HUES64 (cell line): Measurements from ENCODE around the gene FOSL1.

ENCODE experiments used
- H3K27ac ChIP-seq: 2 replicates; pipeline ENCODE4 v1.7.0; 2013; ENCODE audit warnings: low read depth, low read length, inconsistent platforms
- H3K27me3 ChIP-seq: 2 replicates; pipeline ENCODE4 v1.6.1; 2013; ENCODE audit warnings: mild to moderate bottlenecking, low read length; ENCODE audit not compliant: insufficient read depth
- H3K36me3 ChIP-seq: 2 replicates; pipeline ENCODE4 v1.6.1; 2013; ENCODE audit warnings: mild to moderate bottlenecking, low read length; ENCODE audit not compliant: insufficient read depth
- H3K4me1 ChIP-seq: 2 replicates; pipeline ENCODE4 v1.6.1; 2013; ENCODE audit warnings: mild to moderate bottlenecking, low read length, moderate library complexity; ENCODE audit not compliant: insufficient read depth
- H3K4me3 ChIP-seq: 2 replicates; pipeline ENCODE4 v1.5.1; 2013; ENCODE audit warnings: mild to moderate bottlenecking, low read length, moderate library complexity
- H3K9ac ChIP-seq: 2 replicates; pipeline ENCODE4 v1.6.1; 2013; ENCODE audit warnings: mild to moderate bottlenecking, low read depth, low read length
- H3K9me3 ChIP-seq: 2 replicates; pipeline ENCODE4 v1.6.1; 2013; ENCODE audit warnings: low read depth, low read length; ENCODE audit not compliant: insufficient read depth
- WGBS: fragments of 150-250, 120-280 bp; methylation state at CpG from one replicate; pipeline ENCODE4 v1.1.7; 2013; ENCODE audit warnings: missing lambda C conversion rate; 5-methylcytosine and 5-hydroxymethylcytosine counted together

The FOSL1 gene

DNA sequence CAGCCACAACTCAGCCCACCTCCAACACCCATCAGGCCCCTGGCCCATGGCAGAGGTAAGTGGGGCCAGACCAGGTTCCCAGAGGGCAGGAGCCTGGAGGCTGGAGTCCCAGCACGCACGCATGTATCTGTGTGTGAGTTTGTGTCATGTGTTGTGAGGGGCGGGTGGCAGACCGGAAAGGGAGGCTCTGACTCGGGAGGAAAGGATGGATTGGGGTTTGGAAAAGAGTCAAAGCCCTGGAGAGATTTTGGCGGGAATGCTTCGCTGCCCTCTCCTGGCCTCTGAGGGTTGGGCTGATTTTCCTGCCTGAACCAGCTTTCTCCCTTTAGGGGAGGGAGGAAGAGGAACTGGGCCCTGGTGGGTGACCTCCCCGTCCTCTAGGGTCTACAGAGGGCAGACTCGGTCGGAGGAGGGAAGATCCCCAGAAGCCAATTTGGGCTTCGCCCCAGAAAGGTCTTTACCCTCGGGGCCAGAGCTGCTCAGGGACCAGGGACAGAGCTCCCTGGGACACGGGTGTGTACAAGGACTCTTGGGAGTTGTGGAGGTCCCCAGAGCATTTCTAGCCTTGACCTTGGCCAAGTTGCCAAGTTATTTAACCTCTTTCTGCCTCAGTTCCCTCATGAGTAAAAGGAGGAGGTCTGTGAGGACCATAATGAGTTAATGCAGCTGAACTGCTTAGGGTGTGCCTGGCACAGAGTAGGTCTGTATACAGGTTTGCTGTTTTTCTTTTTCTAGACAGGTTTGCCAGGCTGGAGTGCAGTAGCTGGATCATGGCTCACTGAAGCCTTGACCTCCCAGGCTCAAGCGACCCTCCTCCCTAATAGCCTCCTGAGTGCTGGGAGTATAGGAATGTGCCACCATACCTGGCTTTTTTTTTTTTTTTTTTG lies 11.7 kb upstream of the FOSL1 start:
- WGBS: 40% methylated on average over 13 of the region's 14 CpGs
- Histone ChIP-seq H3K9ac (no peak overlapping the region), H3K9me3 (no peaks in the 10 kb centered on the region), H3K27ac (no peak overlapping the region), H3K4me3 (no peak overlapping the region), H3K27me3 (peaks cover 8% of the 10 kb centered on the region; the same call in 1 of the 2 replicates), H3K36me3 (no peaks in the 10 kb centered on the region), H3K4me1 (peaks cover 7% of the 10 kb centered on the region)

GRCh38 chr11:65907878-65908277 lies 7.7 kb upstream of the FOSL1 start:
- no peak overlapping the region for H3K27ac ChIP-seq
- H3K27me3 ChIP-seq: peaks cover 28% of the 10 kb centered on the region
- H3K9me3 ChIP-seq: no peaks in the 10 kb centered on the region
- WGBS: 91% methylated on average over 6 of the region's 6 CpGs
- no peak overlapping the region for H3K4me3 ChIP-seq
- H3K4me1 ChIP-seq: peaks cover 7% of the 10 kb centered on the region; the same call in 1 of the 2 replicates
- no peak overlapping the region for H3K9ac ChIP-seq
- no peaks in the 10 kb centered on the region for H3K36me3 ChIP-seq

DNA sequence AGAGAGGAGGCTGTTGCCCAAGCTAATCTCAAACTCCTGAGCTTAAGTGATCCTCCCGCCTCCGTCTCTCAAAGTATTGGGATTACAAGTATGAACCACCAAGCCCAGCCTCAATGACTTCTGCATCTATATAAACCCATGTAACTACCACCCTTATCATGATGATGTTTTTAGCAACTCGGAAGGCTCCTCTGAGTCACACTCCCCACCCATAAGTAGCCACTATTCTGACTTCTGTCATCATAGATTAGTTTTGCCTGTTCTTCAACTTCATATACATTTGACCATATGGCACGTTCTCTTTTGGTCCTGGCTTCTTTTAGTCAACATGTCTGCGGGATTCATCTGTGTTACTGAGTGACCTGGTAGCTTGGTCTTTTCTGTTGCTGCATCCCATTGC lies 6.4 kb upstream of the FOSL1 start:
- WGBS: 89% methylated on average over 5 of the region's 5 CpGs
- H3K36me3 ChIP-seq: no peaks in the 10 kb centered on the region
- peaks cover 8% of the 10 kb centered on the region; the same call in 1 of the 2 replicates for H3K4me1 ChIP-seq
- H3K9me3 ChIP-seq: no peaks in the 10 kb centered on the region
- H3K9ac ChIP-seq: no peak overlapping the region
- H3K27me3 ChIP-seq: peaks cover 39% of the 10 kb centered on the region
- no peak overlapping the region for H3K27ac ChIP-seq
- no peak overlapping the region for H3K4me3 ChIP-seq

- H3K27ac ChIP-seq: no peak overlapping the region
- no peaks in the 10 kb centered on the region for H3K36me3 ChIP-seq
- no peak overlapping the region for H3K4me3 ChIP-seq
These were observed 3.5 kb upstream of the FOSL1 start for GRCh38 chr11:65903715-65904114.

DNA sequence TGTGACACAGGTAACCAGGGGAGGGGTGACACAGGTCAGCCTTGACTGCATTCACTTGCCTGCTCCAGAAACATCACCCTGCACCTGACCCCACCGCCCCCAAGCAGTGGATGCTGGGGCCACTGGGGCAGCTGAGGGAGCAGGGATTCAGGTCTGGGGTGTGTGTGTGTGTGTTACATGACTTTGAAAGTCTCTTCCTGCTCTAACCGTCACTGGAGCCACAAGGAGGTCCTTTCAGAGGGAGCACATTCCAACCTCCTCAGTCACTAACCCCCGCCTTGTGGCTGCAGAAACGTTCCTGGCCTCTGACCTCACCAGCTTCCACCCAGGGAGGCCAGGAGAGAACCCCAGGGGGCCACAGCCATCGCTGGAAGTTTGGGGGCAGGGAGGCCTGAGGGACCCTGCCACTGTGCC lies 2.9 kb upstream of the FOSL1 start:
- H3K4me1 ChIP-seq: peaks cover 12% of the 10 kb centered on the region; the same call in 1 of the 2 replicates
- H3K9ac ChIP-seq: no peak overlapping the region
- no peak overlapping the region for H3K4me3 ChIP-seq
- no peaks in the 10 kb centered on the region for H3K36me3 ChIP-seq
- H3K27ac ChIP-seq: no peak overlapping the region; the same call in 1 of the 2 replicates
- peaks cover 69% of the 10 kb centered on the region for H3K27me3 ChIP-seq
- WGBS: 13% methylated on average over 5 of the region's 5 CpGs
- H3K9me3 ChIP-seq: no peaks in the 10 kb centered on the region

More at GRCh38 chr11:65903715-65904114, 3.5 kb upstream of the FOSL1 start:
- WGBS: 76% methylated on average over 8 of the region's 8 CpGs
- peaks cover 67% of the 10 kb centered on the region for H3K27me3 ChIP-seq
- no peak overlapping the region for H3K9ac ChIP-seq
- no peaks in the 10 kb centered on the region for H3K9me3 ChIP-seq
- peaks cover 8% of the 10 kb centered on the region; the same call in 1 of the 2 replicates for H3K4me1 ChIP-seq

GRCh38 chr11:65900899-65901180 lies 652 bp upstream of the FOSL1 start:
- 67% methylated on average over 8 of the region's 11 CpGs for WGBS
- H3K9ac ChIP-seq: no peak overlapping the region
- H3K9me3 ChIP-seq: no peaks in the 10 kb centered on the region
- H3K4me3 ChIP-seq: peak overlapping the region; percentile 69
- H3K27me3 ChIP-seq: peaks cover 62% of the 10 kb centered on the region
- H3K4me1 ChIP-seq: peaks cover 12% of the 10 kb centered on the region; the same call in 1 of the 2 replicates
- no peaks in the 10 kb centered on the region for H3K36me3 ChIP-seq
- no peak overlapping the region; the same call in 1 of the 2 replicates for H3K27ac ChIP-seq

DNA sequence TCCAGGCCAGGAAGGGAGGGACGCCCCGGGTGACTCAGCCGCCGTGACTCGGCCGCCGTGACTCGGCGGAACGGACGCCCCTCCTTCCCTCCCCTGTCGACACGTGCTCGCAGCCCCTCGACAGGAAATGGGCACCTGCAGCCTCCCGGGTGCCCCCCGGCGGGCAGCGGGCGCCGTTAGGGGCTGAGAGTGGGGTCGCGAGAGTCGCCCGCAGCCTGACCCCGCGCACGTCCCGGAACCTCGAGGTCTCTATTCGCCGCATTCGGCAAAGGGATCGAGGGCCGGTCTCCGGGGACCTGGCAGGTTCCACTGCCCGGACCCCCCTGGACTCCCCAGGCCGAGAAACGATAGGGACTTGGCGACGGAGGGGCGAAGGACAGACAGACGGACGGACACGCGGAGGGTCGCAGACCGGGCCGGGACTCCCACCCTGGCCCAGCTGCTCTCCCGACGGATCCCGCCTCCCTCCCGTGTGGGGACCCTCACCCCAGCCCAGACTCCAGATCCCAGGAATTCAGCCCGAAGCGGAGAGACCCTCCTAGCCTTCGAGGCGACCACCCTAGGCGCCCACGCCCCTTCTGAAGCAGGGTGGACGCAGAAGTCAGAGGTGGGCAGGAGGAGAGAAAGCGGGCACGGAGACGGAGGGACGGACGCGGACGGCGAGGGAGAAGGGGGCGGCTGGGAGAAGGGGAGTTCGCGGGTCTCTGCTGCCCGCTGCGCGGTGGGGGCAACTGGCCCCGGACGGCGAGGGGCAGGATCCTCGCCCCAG lies 648 bp downstream of the FOSL1 start:
- 2% methylated on average over 78 of the region's 78 CpGs for WGBS
- Histone ChIP-seq H3K36me3 (no peaks in the 10 kb centered on the region; the same call in 1 of the 2 replicates), H3K4me1 (peaks cover 12% of the 10 kb centered on the region; the same call in 1 of the 2 replicates), H3K27me3 (peaks cover 62% of the 10 kb centered on the region), H3K9me3 (no peaks in the 10 kb centered on the region), H3K27ac (peak overlapping the region; percentile 81), H3K4me3 (peak overlapping the region; percentile 69), H3K9ac (peak overlapping the region; percentile 78)

DNA sequence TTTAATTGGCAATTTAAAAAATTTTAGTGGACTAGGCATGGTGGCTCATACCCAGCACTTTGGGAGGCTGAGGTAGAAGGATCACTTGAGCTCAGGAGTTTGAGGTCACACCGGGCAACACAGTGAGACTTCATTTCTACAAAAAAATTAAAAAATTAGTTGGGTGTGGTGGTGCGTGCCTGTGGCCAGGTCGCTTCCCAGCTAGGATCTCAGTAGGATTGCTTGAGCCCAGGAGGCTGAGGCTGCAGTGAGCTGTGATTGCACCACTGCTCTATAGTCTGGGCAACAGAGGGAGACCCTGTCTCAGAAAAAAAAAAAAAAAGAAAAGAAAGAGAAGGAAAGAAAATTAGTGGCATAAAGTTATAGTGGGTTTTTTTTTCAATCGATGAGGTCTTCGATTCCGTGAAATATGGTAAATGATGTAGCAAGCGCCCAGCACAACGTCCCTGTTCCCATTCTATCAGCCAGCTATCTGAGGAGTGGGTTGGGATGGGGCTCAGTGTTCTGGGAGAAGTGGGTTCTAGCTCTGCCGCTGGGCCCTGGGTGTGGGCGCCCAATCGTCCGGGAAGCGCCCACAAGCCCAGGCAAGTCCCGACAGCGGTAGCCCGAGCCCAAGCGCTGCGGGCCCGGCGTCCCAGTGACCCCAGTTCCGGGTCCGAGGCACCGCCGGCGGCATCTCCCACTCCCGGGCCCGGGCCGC lies 1.4 kb downstream of the FOSL1 start:
- 14% methylated on average over 27 of the region's 28 CpGs for WGBS
- H3K9me3 ChIP-seq: no peaks in the 10 kb centered on the region
- H3K36me3 ChIP-seq: no peaks in the 10 kb centered on the region; the same call in 1 of the 2 replicates
- peak overlapping the region; percentile 78 for H3K9ac ChIP-seq
- H3K27me3 ChIP-seq: peaks cover 57% of the 10 kb centered on the region
- H3K4me3 ChIP-seq: peak overlapping the region; percentile 69
- H3K4me1 ChIP-seq: peaks cover 12% of the 10 kb centered on the region; the same call in 1 of the 2 replicates
- H3K27ac ChIP-seq: no peak overlapping the region

DNA sequence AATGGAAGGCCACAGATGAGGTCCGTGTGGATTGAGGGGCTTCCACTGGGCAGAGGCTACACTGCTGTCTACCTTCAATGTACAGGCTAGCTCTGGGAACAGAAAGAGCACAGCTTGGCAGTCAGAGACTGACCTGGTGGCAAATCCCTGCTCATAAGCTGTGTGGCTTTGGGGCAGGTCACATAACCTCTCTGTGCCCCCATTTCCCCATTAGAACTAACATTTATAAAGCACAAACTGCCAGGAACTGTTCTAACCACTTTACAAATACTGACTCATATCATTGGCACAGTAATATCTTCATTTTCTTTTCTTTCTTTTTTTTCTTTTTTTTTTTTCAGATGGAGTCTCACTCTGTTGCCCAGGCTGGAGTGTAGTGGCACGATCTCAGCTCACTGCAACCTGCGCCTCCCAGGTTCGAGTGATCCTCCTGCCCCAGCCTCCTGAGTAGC lies 3.1 kb downstream of the FOSL1 start:
- 96% methylated on average over 4 of the region's 4 CpGs for WGBS
- no peak overlapping the region for H3K9ac ChIP-seq
- H3K9me3 ChIP-seq: no peaks in the 10 kb centered on the region
- H3K4me1 ChIP-seq: peaks cover 4% of the 10 kb centered on the region; the same call in 1 of the 2 replicates
- H3K27ac ChIP-seq: no peak overlapping the region
- no peak overlapping the region for H3K4me3 ChIP-seq
- peaks cover 41% of the 10 kb centered on the region for H3K27me3 ChIP-seq
- no peaks in the 10 kb centered on the region; the same call in 1 of the 2 replicates for H3K36me3 ChIP-seq

DNA sequence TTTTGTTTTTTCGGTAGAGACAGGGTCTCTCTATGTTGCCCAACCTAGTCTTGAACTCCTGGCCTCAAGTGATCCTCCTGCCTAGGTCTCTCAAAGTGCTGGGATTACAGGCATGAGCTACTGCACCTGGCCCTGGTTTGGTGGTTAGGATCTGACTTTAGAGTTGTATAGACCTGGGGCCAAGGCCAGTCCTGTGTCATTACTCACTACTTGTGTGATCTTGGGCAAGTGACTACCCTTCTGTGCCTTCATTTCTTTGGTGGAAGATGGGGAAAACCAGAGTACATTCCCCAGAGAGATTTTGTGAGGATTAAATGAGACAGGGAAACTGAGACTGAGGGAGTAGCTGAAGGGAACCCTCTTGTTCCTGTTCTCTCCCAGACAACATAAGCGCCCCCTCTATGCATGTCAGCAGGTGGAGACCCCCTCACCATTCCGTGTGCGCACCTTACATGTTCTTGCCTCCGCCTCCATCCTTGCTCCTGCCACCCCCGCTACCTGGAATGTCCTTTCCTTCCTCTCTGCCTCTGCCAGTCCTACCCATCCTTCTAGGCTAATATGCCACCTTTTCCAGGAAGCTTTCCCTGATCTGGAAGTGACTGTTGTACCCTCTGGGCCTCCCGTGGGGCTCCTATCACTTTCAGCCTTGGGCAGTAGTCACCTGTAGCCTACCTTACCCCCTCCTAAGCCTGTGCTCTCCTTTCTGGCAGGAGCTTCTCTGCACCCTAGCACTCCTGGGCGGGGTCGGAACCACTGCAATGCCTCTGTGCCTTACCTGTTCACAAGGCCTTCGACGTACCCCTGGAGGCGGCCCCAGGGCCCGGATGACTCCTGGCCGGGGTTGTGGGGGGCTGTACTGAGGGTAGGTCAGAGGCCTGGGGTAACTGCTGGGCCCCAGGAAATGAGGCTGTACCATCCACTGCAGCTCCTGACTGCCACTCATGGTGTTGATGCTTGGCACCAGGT lies 3.9 kb downstream of the FOSL1 start:
- Histone ChIP-seq H3K36me3 (no peaks in the 10 kb centered on the region; the same call in 1 of the 2 replicates), H3K27ac (no peak overlapping the region), H3K9me3 (no peaks in the 10 kb centered on the region), H3K27me3 (peaks cover 34% of the 10 kb centered on the region), H3K4me3 (no peak overlapping the region), H3K9ac (no peak overlapping the region), H3K4me1 (peaks cover 7% of the 10 kb centered on the region; the same call in 1 of the 2 replicates)
- 92% methylated on average over 14 of the region's 14 CpGs for WGBS
